BJ (cell line): ENCODE results near the gene PLA2G2D. TPM values are rescaled to one million over a fixed set of nuclear protein-coding genes. Genes with fewer than 3 reads are reported as not detected.

ENCODE experiments used
- CTCF ChIA-PET: fragments of 350-600 bp; formaldehyde crosslinking; extraction: SDS; loops from one replicate; lab custom pipeline; 2021; ENCODE audit warnings: antibody characterized with exemption, inconsistent platforms; lab: Yijun Ruan, JAX
- POLR2A ChIA-PET: fragments of 300-600 bp; sonication (Branson Sonifier 250); formaldehyde crosslinking; extraction: SDS; loops from one replicate; lab custom pipeline; 2021; ENCODE audit warnings: antibody characterized with exemption; lab: Charles Lee
- DNase-seq: peaks from one replicate; pipeline ENCODE4 v3.0.0-alpha.2; 2011; ENCODE audit warnings: low read depth
- H3K27me3 ChIP-seq: 2 replicates; pipeline ENCODE4 v1.6.0; 2011; ENCODE audit warnings: low read length; ENCODE audit not compliant: control insufficient read depth, insufficient read depth
- H3K36me3 ChIP-seq: 2 replicates; pipeline ENCODE4 v1.5.1; 2011; ENCODE audit warnings: low read length; ENCODE audit not compliant: control insufficient read depth, insufficient read depth
- H3K4me3 ChIP-seq: 2 replicates; pipeline ENCODE4 v1.5.1; 2011; ENCODE audit warnings: low read depth, mild to moderate bottlenecking, control low read depth, low read length
- CTCF ChIP-seq: IDR thresholded peaks from 2 replicates; pipeline ENCODE4 v1.5.1; 2011; ENCODE audit warnings: low read depth, mild to moderate bottlenecking, control low read depth, inconsistent platforms, low read length, moderate library complexity; ENCODE audit not compliant: insufficient read depth
- polyA plus RNA-seq: library from polyadenylated mRNA; depleted of rRNA; stranded (reverse); fragments of >200 nt; gene quantifications from 2 replicates; pipeline ENCODE4 v1.2.3, GENCODE V29; 2011

The PLA2G2D gene
- polyA plus RNA-seq, 1 experiment, result not detected

GRCh38 chr1:20164694-20165202 is 45.4 kb upstream of the PLA2G2D start:
- no peak for DNase-seq
- Histone ChIP-seq H3K27me3 (peaks cover 6% of the 10 kb centered on the region), H3K36me3 (no peaks in the 10 kb centered on the region), H3K4me3 (no peak overlapping the region)
- TF ChIP-seq CTCF, result no peak
- POLR2A ChIA-PET, result no interaction called here
- CTCF ChIA-PET, result interaction anchor here (0.6 to 3.2 kb wide), 3 partner anchors 9 to 26 kb away, joined by 3 to 12 read pairs (median 3); no protein-coding TSS in a partner anchor

GRCh38 chr1:20160034-20160433 is 40.7 kb upstream of the PLA2G2D start:
- no peak for DNase-seq
- CTCF ChIA-PET, result interaction anchor here (1.2 kb wide), 1 partner anchor 8 kb away, joined by 3 read pairs; no protein-coding TSS in a partner anchor
- Histone ChIP-seq H3K4me3 (no peak overlapping the region), H3K27me3 (no peaks in the 10 kb centered on the region; the same call in 1 of the 2 replicates), H3K36me3 (no peaks in the 10 kb centered on the region)
- TF ChIP-seq CTCF, result no peak
- POLR2A ChIA-PET, result no interaction called here

GRCh38 chr1:20158358-20159070 is 39.2 kb upstream of the PLA2G2D start:
- Histone ChIP-seq H3K4me3 (no peak overlapping the region), H3K36me3 (no peaks in the 10 kb centered on the region), H3K27me3 (no peaks in the 10 kb centered on the region; the same call in 1 of the 2 replicates)
- DNase-seq, result no peak
- ChIA-PET POLR2A (no interaction called here), CTCF (no interaction called here)
- TF ChIP-seq CTCF, result no peak

- Histone ChIP-seq H3K27me3 (no peaks in the 10 kb centered on the region; the same call in 1 of the 2 replicates), H3K4me3 (no peak overlapping the region), H3K36me3 (no peaks in the 10 kb centered on the region)
- CTCF ChIA-PET, result interaction anchor here (1.0 to 5.2 kb wide), 6 partner anchors 8 to 236 kb away, joined by 3 to 62 read pairs (median 24); no protein-coding TSS in a partner anchor
- POLR2A ChIA-PET, result no interaction called here
- no peak for DNase-seq
- no peak for TF ChIP-seq CTCF
Observed at GRCh38 chr1:20154301-20154831, 35.0 kb upstream of the PLA2G2D start.

GRCh38 chr1:20153000-20153418 is 33.7 kb upstream of the PLA2G2D start:
- CTCF ChIA-PET, result interaction anchor here (0.6 to 5.2 kb wide), 26 partner anchors 9 to 491 kb away, joined by 3 to 62 read pairs (median 6); no protein-coding TSS in a partner anchor
- DNase-seq, result no peak
- POLR2A ChIA-PET, result no interaction called here

More at GRCh38 chr1:20153000-20153418, 33.7 kb upstream of the PLA2G2D start:
- Histone ChIP-seq H3K36me3 (no peaks in the 10 kb centered on the region), H3K4me3 (no peak overlapping the region), H3K27me3 (no peaks in the 10 kb centered on the region; the same call in 1 of the 2 replicates)
- no peak for TF ChIP-seq CTCF
